Osteoblast (primary cell): Measurements from ENCODE around the gene PHLDB3. TPM values are rescaled to one million over a fixed set of nuclear protein-coding genes. Genes with fewer than 3 reads are reported as not detected.
A peak's percentile ranks its signal among the peaks of the same experiment; 100 is the strongest.

Source experiments
- DNase-seq: peaks from one replicate; pipeline ENCODE4 v3.0.0; 2011; ENCODE audit warnings: low spot score, mixed read lengths; ENCODE audit not compliant: insufficient read length; ENCODE audit errors: missing footprints
- H2AFZ ChIP-seq: 2 replicates; pipeline ENCODE4 v1.6.0; 2011; ENCODE audit warnings: mild to moderate bottlenecking, low read length
- H3K27ac ChIP-seq: 2 replicates; pipeline ENCODE4 v1.5.1; 2011; ENCODE audit warnings: mild to moderate bottlenecking, low read depth, low read length, moderate library complexity
- H3K27me3 ChIP-seq: 2 replicates; pipeline ENCODE4 v1.6.0; 2012; ENCODE audit warnings: mild to moderate bottlenecking, control low read depth, inconsistent platforms, low read length, moderate library complexity; ENCODE audit not compliant: insufficient read depth
- H3K36me3 ChIP-seq: 2 replicates; pipeline ENCODE4 v1.5.1; 2011; ENCODE audit warnings: mild to moderate bottlenecking, low read length, control low read depth, moderate library complexity; ENCODE audit not compliant: insufficient read depth
- H3K4me1 ChIP-seq: 2 replicates; pipeline ENCODE4 v1.5.1; 2011; ENCODE audit warnings: mild to moderate bottlenecking, low read length, control low read depth, moderate library complexity; ENCODE audit not compliant: insufficient read depth
- H3K4me2 ChIP-seq: 2 replicates; pipeline ENCODE4 v1.6.0; 2011; ENCODE audit warnings: mild to moderate bottlenecking, low read length; ENCODE audit not compliant: insufficient read depth
- H3K4me3 ChIP-seq: fragments of 200-600 bp; sonication (generic); 3 replicates; pipeline ENCODE4 v1.5.1; 2012; ENCODE audit warnings: mild to moderate bottlenecking, low read length, inconsistent platforms; ENCODE audit not compliant: insufficient read depth
- H3K79me2 ChIP-seq: 2 replicates; pipeline ENCODE4 v1.6.0; 2012; ENCODE audit warnings: mild to moderate bottlenecking, low read length, control low read depth, inconsistent platforms; ENCODE audit not compliant: insufficient read depth
- H3K9me3 ChIP-seq: 2 replicates; pipeline ENCODE4 v1.5.1; 2011; ENCODE audit warnings: low read depth, low read length, control low read depth
- H4K20me1 ChIP-seq: 2 replicates; pipeline ENCODE4 v1.6.0; 2012; ENCODE audit warnings: mild to moderate bottlenecking, low read length, control low read depth; ENCODE audit not compliant: insufficient read depth
- total RNA-seq: library from RNA; depleted of rRNA; stranded (reverse); fragments of >200 nt; gene quantifications from 2 replicates; pipeline ENCODE4 v1.2.3, GENCODE V29; 2012
- TF ChIP-seq, protein P1 (sequence below): IDR thresholded peaks from 2 replicates; pipeline ENCODE4 v1.5.1; 2011; ENCODE audit warnings: mild to moderate bottlenecking, low read depth, low read length, moderate library complexity; ENCODE audit errors: extremely low read depth

PHLDB3 gene
- total RNA-seq, 1 donor, result 10.9 TPM

DNA sequence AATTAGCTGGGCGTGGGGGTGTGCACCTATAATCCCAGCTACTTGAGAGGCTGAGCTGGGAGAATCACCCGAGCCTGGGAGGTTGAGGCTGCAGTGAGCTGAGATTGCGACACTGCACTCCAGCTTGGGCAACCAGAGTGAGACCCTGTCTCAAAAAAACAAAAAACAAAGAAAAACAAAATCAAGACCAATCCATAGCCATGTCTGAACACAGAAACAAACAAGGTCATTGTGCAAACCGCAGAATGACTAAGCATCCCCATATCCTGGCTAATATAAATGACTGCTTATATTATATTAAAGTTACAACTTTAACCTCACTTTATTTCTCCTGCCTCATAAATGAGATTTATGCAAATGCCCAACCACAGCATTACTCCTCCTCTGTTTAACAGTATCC is 36.8 kb downstream of the PHLDB3 start:
- H3K36me3 ChIP-seq, result no peaks in the 10 kb centered on the region
- no peaks in the 10 kb centered on the region for H3K79me2 ChIP-seq
- TF ChIP-seq, protein P1, sequence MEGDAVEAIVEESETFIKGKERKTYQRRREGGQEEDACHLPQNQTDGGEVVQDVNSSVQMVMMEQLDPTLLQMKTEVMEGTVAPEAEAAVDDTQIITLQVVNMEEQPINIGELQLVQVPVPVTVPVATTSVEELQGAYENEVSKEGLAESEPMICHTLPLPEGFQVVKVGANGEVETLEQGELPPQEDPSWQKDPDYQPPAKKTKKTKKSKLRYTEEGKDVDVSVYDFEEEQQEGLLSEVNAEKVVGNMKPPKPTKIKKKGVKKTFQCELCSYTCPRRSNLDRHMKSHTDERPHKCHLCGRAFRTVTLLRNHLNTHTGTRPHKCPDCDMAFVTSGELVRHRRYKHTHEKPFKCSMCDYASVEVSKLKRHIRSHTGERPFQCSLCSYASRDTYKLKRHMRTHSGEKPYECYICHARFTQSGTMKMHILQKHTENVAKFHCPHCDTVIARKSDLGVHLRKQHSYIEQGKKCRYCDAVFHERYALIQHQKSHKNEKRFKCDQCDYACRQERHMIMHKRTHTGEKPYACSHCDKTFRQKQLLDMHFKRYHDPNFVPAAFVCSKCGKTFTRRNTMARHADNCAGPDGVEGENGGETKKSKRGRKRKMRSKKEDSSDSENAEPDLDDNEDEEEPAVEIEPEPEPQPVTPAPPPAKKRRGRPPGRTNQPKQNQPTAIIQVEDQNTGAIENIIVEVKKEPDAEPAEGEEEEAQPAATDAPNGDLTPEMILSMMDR, result no peak
- no peaks in the 10 kb centered on the region for H4K20me1 ChIP-seq
- no peak overlapping the region for H3K4me3 ChIP-seq
- H3K4me1 ChIP-seq, result peaks cover 15% of the 10 kb centered on the region
- peak; percentile 78 for DNase-seq
- H2AFZ ChIP-seq, result no peak overlapping the region
- H3K27me3 ChIP-seq, result no peaks in the 10 kb centered on the region
- H3K4me2 ChIP-seq, result no peak overlapping the region
- no peaks in the 10 kb centered on the region for H3K9me3 ChIP-seq
- H3K27ac ChIP-seq, result no peak overlapping the region

DNA sequence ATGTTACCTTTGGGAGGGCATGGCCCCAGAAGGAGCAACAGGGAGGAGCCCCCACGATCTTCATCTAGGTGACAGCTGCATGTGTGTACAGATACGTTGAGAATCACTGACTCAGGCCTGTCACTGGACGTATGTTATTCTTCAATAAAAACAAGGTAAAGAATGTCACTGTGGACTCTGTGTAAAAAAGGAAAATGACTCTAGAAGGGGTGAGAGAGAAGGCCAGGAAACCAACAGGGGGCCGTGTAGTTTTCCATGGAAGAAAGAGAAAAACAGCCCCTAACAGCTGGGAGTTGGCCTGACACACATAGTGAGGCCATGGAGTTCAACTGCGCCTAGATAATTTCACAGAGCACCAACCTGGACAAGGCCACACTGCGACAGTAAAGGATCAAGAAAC is 37.3 kb downstream of the PHLDB3 start:
- Histone ChIP-seq H3K9me3 (no peaks in the 10 kb centered on the region), H3K36me3 (no peaks in the 10 kb centered on the region), H3K27ac (no peak overlapping the region), H4K20me1 (no peaks in the 10 kb centered on the region), H3K4me3 (no peak overlapping the region), H3K4me2 (no peak overlapping the region), H2AFZ (no peak overlapping the region), H3K4me1 (peaks cover 15% of the 10 kb centered on the region), H3K27me3 (no peaks in the 10 kb centered on the region), H3K79me2 (no peaks in the 10 kb centered on the region)
- TF ChIP-seq, protein P1, result no peak
- peak; percentile 47 for DNase-seq

- H3K36me3 ChIP-seq, result no peaks in the 10 kb centered on the region
- TF ChIP-seq, protein P1, result no peak
Observed at GRCh38 chr19:43466793-43467192, 37.8 kb downstream of the PHLDB3 start.

GRCh38 chr19:43465468-43466120 is 39.0 kb downstream of the PHLDB3 start, which contains the start of gene LYPD3:
Gene LYPD3 (minus strand): TSS chr19:43465608. CDS start chr19:43465571, 37 bp downstream.
- Histone ChIP-seq H3K79me2 (no peaks in the 10 kb centered on the region), H3K9me3 (no peaks in the 10 kb centered on the region), H3K36me3 (no peaks in the 10 kb centered on the region), H2AFZ (no peak within 1 kb of the TSS), H4K20me1 (no peaks in the 10 kb centered on the region), H3K27me3 (peaks cover 3% of the 10 kb centered on the region), H3K4me1 (peaks cover 15% of the 10 kb centered on the region), H3K4me2 (no peak within 1 kb of the TSS), H3K27ac (no peak within 1 kb of the TSS), H3K4me3 (no peak within 1 kb of the TSS)
- TF ChIP-seq, protein P1, result no peak
- DNase-seq, result peak; percentile 36

More at GRCh38 chr19:43466793-43467192, 37.8 kb downstream of the PHLDB3 start:
- no peak overlapping the region for H3K4me3 ChIP-seq
- H4K20me1 ChIP-seq, result no peaks in the 10 kb centered on the region
- H3K9me3 ChIP-seq, result no peaks in the 10 kb centered on the region
- H3K4me2 ChIP-seq, result no peak overlapping the region
- H3K27ac ChIP-seq, result no peak overlapping the region
- DNase-seq, result no peak
- H3K79me2 ChIP-seq, result no peaks in the 10 kb centered on the region
- H2AFZ ChIP-seq, result no peak overlapping the region
- peaks cover 15% of the 10 kb centered on the region for H3K4me1 ChIP-seq
- no peaks in the 10 kb centered on the region for H3K27me3 ChIP-seq
